Measurements from ENCODE around the gene CD48.

The CD48 gene

GRCh38 chr1:160634543-160635491, 76.8 kb downstream of the CD48 start:
- no peak for DNase-seq (ENCODE audit: low spot score)

- DNase-seq (ENCODE audit: low spot score), result no peak
These were observed 78.2 kb downstream of the CD48 start for GRCh38 chr1:160633330-160633903.

- no peak for DNase-seq (ENCODE audit: low spot score)
These were observed 79.5 kb downstream of the CD48 start for GRCh38 chr1:160631983-160632625.

GRCh38 chr1:160630523-160631451, 80.8 kb downstream of the CD48 start:
- DNase-seq (ENCODE audit: low spot score), result no peak

GRCh38 chr1:160629286-160630210, 82.1 kb downstream of the CD48 start:
- no peak for DNase-seq (ENCODE audit: low spot score)

GRCh38 chr1:160628799-160629263, 82.8 kb downstream of the CD48 start:
- no peak for DNase-seq (ENCODE audit: low spot score)
